ENCODE results near the gene SERPINF2.
A peak's percentile ranks its signal among the peaks of the same experiment; 100 is the strongest.
"Not testable (repeated sequence)": the region's sequence is repeated elsewhere in the genome, so short reads cannot be mapped to it uniquely, and the experiment has no call there.

Gene SERPINF2

GRCh38 chr17:1742371-1743087, at the start of gene SERPINF2:
TSS of gene SERPINF2 (plus strand) at chr17:1742871. CDS start at chr17:1744996, 2,125 bp downstream.
- DNase-seq, result no peak

- DNase-seq, result no peak
Measured at GRCh38 chr17:1693339-1693738, 49.3 kb upstream of the SERPINF2 start.

GRCh38 chr17:1695365-1695764, 47.3 kb upstream of the SERPINF2 start:
- DNase-seq, result no peak

GRCh38 chr17:1697681-1698080, 45.0 kb upstream of the SERPINF2 start:
- DNase-seq, result no peak

GRCh38 chr17:1699891-1700290, 42.8 kb upstream of the SERPINF2 start:
- not testable (repeated sequence) for DNase-seq

GRCh38 chr17:1703063-1703462, 39.6 kb upstream of the SERPINF2 start:
- DNase-seq, result no peak

GRCh38 chr17:1705004-1705403, 37.7 kb upstream of the SERPINF2 start:
- DNase-seq, result no peak

GRCh38 chr17:1707107-1707506, 35.6 kb upstream of the SERPINF2 start:
- DNase-seq, result no peak

GRCh38 chr17:1708791-1709346, 33.8 kb upstream of the SERPINF2 start:
- not testable (repeated sequence) for DNase-seq

GRCh38 chr17:1709403-1709951, 33.2 kb upstream of the SERPINF2 start:
- no peak for DNase-seq

GRCh38 chr17:1709971-1710806, 32.5 kb upstream of the SERPINF2 start, which contains the start of gene TLCD2:
TSS of gene TLCD2 (minus strand) at chr17:1710377. CDS start at chr17:1710242, 135 bp downstream.
- no peak for DNase-seq

GRCh38 chr17:1710807-1711553, 31.7 kb upstream of the SERPINF2 start:
- DNase-seq, result no peak

GRCh38 chr17:1711804-1712203, 30.9 kb upstream of the SERPINF2 start:
- DNase-seq, result no peak

GRCh38 chr17:1712271-1712670, 30.4 kb upstream of the SERPINF2 start:
- DNase-seq, result no peak

GRCh38 chr17:1713160-1713877, 29.4 kb upstream of the SERPINF2 start:
- no peak for DNase-seq

GRCh38 chr17:1713878-1714426, 28.7 kb upstream of the SERPINF2 start:
- DNase-seq, result no peak

- DNase-seq, result no peak
Measured at GRCh38 chr17:1714427-1714979, 28.2 kb upstream of the SERPINF2 start.

- peak; percentile 44 to 47 for DNase-seq
Measured at GRCh38 chr17:1714980-1715802, 27.5 kb upstream of the SERPINF2 start.

- no peak for DNase-seq
Measured at GRCh38 chr17:1715803-1716075, 26.9 kb upstream of the SERPINF2 start.

- DNase-seq, result peak; percentile 100
Measured at GRCh38 chr17:1716076-1716911, 26.4 kb upstream of the SERPINF2 start.

Data from activated CD4-positive, alpha-beta T cell treated with anti-CD3 and anti-CD28 coated beads, Interleukin-2, amount 50 U/mL, for 4 hours (primary cell).